ENCODE results near the gene CCDC184. TPM values are rescaled to one million over a fixed set of nuclear protein-coding genes. Genes with fewer than 3 reads are reported as not detected.

Gene CCDC184
- total RNA-seq, 1 donor from 2014 or later = 0.47 TPM

Other genes starting within 250 kb of the CCDC184 start
- gene TMEM106C, start 220.0 kb upstream of the CCDC184 start, total RNA-seq = 54.3 to 60.1 TPM (median 54.8 TPM) in 3 replicates
- gene COL2A1, start 179.2 kb upstream of the CCDC184 start, total RNA-seq = 2.0 to 47.7 TPM (median 35.6 TPM) in 3 replicates
- 16.1 to 20.9 TPM (median 19.7 TPM) in 3 replicates for gene SENP1, start 77.6 kb upstream of the CCDC184 start, total RNA-seq
- 60.9 to 82.3 TPM (median 61.2 TPM) in 3 replicates for gene PFKM, start 64.3 kb upstream of the CCDC184 start, total RNA-seq
- 24.7 to 34.3 TPM (median 30.8 TPM) in 3 replicates for gene ASB8, start 26.1 kb upstream of the CCDC184 start, total RNA-seq
- not detected in 3 replicates for gene OR10AD1, start 19.6 kb downstream of the CCDC184 start, total RNA-seq
- gene ZNF641, start 167.3 kb downstream of the CCDC184 start, total RNA-seq = 8.4 to 12.8 TPM (median 11.1 TPM) in 3 replicates